Cardiac fibroblast (primary cell): ENCODE measurements around the gene MPP2.

Source experiments
- DNase-seq, 2 donors: peaks; one replicate each; pipeline versions ENCODE4 v3.0.0 to v3.0.0-alpha.2; 2010; ENCODE audit warnings: low read depth in 2 of 2
- H3K4me3 ChIP-seq, 2 donors: replicated peaks in 1 of 2; 1 replicate in 1 of 2; 2 replicates in 1 of 2; pipeline ENCODE4 v1.5.1; 2011; ENCODE audit warnings: low read depth in 2 of 2, low read length in 2 of 2, mild to moderate bottlenecking in 2 of 2, moderate library complexity in 1 of 2
- CTCF ChIP-seq: IDR thresholded peaks from one replicate; pipeline ENCODE4 v1.5.1; 2011; ENCODE audit warnings: low read depth, mild to moderate bottlenecking, low read length, inconsistent platforms

Gene MPP2

GRCh38 chr17:43905985-43906852, 1.1 kb downstream of the MPP2 start:
- TF ChIP-seq CTCF = no peak
- DNase-seq = peak; percentile 52 to 56
- H3K4me3 ChIP-seq = peak overlapping the region; percentile 64 to 83

GRCh38 chr17:43905400-43905984, 1.8 kb downstream of the MPP2 start:
- H3K4me3 ChIP-seq = no peak overlapping the region
- no peak for TF ChIP-seq CTCF
- DNase-seq = no peak

GRCh38 chr17:43901861-43902589, 5.3 kb downstream of the MPP2 start:
- TF ChIP-seq CTCF = no peak
- DNase-seq = no peak
- no peak overlapping the region for H3K4me3 ChIP-seq

GRCh38 chr17:43900858-43901754, 6.2 kb downstream of the MPP2 start:
- H3K4me3 ChIP-seq = peak overlapping the region; percentile 43 to 47
- TF ChIP-seq CTCF = no peak
- no peak for DNase-seq

- TF ChIP-seq CTCF = no peak
- DNase-seq = peak; percentile 76 to 79
- peak overlapping the region; percentile 43 to 47 for H3K4me3 ChIP-seq
These were observed 7.0 kb downstream of the MPP2 start for GRCh38 chr17:43900183-43900857.
